GM19238 (cell line): ENCODE results near the gene DGCR8.

Source experiments
- DNase-seq: peaks from one replicate; pipeline ENCODE4 v3.0.0; 2011; ENCODE audit warnings: low spot score; ENCODE audit not compliant: insufficient read length

DGCR8 gene

GRCh38 chr22:20123366-20124082, 43.5 kb downstream of the DGCR8 start:
- DNase-seq, result no peak

- no peak for DNase-seq
Observed at GRCh38 chr22:20124083-20124787, 44.2 kb downstream of the DGCR8 start.

GRCh38 chr22:20125201-20126174, 45.4 kb downstream of the DGCR8 start:
- no peak for DNase-seq

- no peak for DNase-seq
Observed at GRCh38 chr22:20126284-20127029, 46.4 kb downstream of the DGCR8 start.

GRCh38 chr22:20127318-20127868, 47.4 kb downstream of the DGCR8 start:
- DNase-seq, result no peak

- DNase-seq, result no peak
Observed at GRCh38 chr22:20127869-20128618, 48.0 kb downstream of the DGCR8 start.

GRCh38 chr22:20128619-20128901, 48.5 kb downstream of the DGCR8 start:
- no peak for DNase-seq

GRCh38 chr22:20128902-20129746, 49.1 kb downstream of the DGCR8 start:
- DNase-seq, result no peak

- no peak for DNase-seq
Observed at GRCh38 chr22:20129747-20130014, 49.6 kb downstream of the DGCR8 start.

- no peak for DNase-seq
Observed at GRCh38 chr22:20130319-20130718, 50.3 kb downstream of the DGCR8 start.

GRCh38 chr22:20130731-20131596, 50.9 kb downstream of the DGCR8 start:
- peak; percentile 88 for DNase-seq

GRCh38 chr22:20131597-20131858, 51.5 kb downstream of the DGCR8 start, which contains the start of gene ZDHHC8:
Gene ZDHHC8 (plus strand): TSS chr22:20131804. CDS start chr22:20131948, 144 bp downstream.
- DNase-seq, result peak; percentile 73

- peak; percentile 38 for DNase-seq
Observed at GRCh38 chr22:20131859-20132685, 52.0 kb downstream of the DGCR8 start.

- DNase-seq, result no peak
Observed at GRCh38 chr22:20132686-20133246, 52.7 kb downstream of the DGCR8 start.

GRCh38 chr22:20133930-20134549, 54.0 kb downstream of the DGCR8 start:
- DNase-seq, result no peak

- no peak for DNase-seq
Observed at GRCh38 chr22:20135265-20135664, 55.2 kb downstream of the DGCR8 start.
